ENCODE data around the gene ZFAND2B. TPM values are rescaled to one million over a fixed set of nuclear protein-coding genes. Genes with fewer than 3 reads are reported as not detected.
A peak's percentile ranks its signal among the peaks of the same experiment; 100 is the strongest.

The ZFAND2B gene
- total and polyA plus RNA-seq, 2 donors (not counting 1 experiment from before 2014, with no cell fraction given) = 55.2 to 115 TPM

- TF ChIP-seq EZH2 (IDR thresholded peaks at IDR 0.05; ENCODE audit: borderline replicate concordance, insufficient read depth, low read depth, low read length, poor library complexity, severe bottlenecking) = no peak
- TF ChIP-seq CTCF (IDR thresholded peaks at IDR 0.05) = no peak
- H3K4me3 Mint-ChIP-seq = no peak within 1 kb of the TSS
- CTCF ChIA-PET = interaction anchor here (1.2 to 8.6 kb wide), 14 partner anchors 10 to 127 kb away, joined by 3 to 136 read pairs (median 15); partner anchors contain the start of genes ABCB6, DNAJB2, NHEJ1 and TUBA4A
These were observed 36.5 kb upstream of the ZFAND2B start, which contains the start of gene SLC23A3 for GRCh38 chr2:219169930-219170654. SLC23A3 (minus strand) TSS chr2:219170029; CDS start chr2:219169984, 45 bp downstream.

DNA sequence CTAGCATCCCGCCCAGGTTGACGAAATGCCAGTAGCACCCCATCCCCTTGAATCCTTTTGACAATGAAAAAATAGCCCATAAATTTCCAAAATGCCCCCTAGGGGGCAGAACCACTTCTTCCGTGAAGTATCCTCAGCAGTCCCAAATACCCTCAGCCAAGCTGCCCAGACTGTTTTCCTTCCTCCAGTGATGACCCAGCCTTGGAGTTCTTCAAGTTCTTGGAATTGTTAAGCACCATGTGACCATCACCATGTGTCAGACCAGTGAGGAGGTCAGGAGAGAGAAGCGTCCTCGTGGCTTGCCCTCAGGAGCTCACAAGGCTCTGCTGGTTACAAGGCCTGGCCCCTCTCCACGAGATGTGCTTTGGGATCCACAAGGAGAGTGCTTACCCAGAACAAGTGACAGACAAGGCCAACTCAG, 35.3 kb upstream of the ZFAND2B start:
- Histone ChIP-seq H3K36me3 (replicated peaks in 1 of 2; ENCODE audit: control extremely low read depth in 1 of 2, control insufficient read depth in 1 of 2, extremely low read depth in 1 of 2, insufficient read depth in 2 of 2, low read length in 1 of 2) (peaks cover 3 to 41% of the 10 kb centered on the region in 2 experiments), H3K9me3 (ENCODE audit: control extremely low read depth in 1 of 3, control insufficient read depth in 2 of 3, insufficient read depth in 1 of 3, low read length in 2 of 3) (no peaks in the 10 kb centered on the region), H3K4me2 (replicated peaks; ENCODE audit: low read depth, low read length, poor library complexity, severe bottlenecking) (no peak overlapping the region), H3K9ac (ENCODE audit: low read length) (no peak overlapping the region), H3K79me2 (ENCODE audit: control insufficient read depth, insufficient read depth, low read length) (peaks cover 26% of the 10 kb centered on the region), H3K27ac (ENCODE audit: low read length in 2 of 2) (peak overlapping the region in 1 of 2 donors; percentile 21), H4K20me1 (ENCODE audit: control insufficient read depth, insufficient read depth, low read length, poor library complexity, severe bottlenecking) (peaks cover 33% of the 10 kb centered on the region), H3K4me3 (ENCODE audit: control extremely low read depth in 1 of 5, extremely low read depth in 1 of 5, insufficient read depth in 1 of 5, low read depth in 2 of 5, low read length in 4 of 5) (no peak overlapping the region), H2AFZ (ENCODE audit: insufficient read depth, low read depth, low read length, poor library complexity, severe bottlenecking) (no peak overlapping the region), H3K4me1 (ENCODE audit: control insufficient read depth in 2 of 2, insufficient read depth in 2 of 2, low read length in 2 of 2) (peaks cover 6 to 28% of the 10 kb centered on the region in 2 donors), H3K27me3 (replicated peaks in 1 of 4; ENCODE audit: control extremely low read depth in 1 of 4, control insufficient read depth in 3 of 4, insufficient read depth in 4 of 4, low read length in 3 of 4) (no peaks in the 10 kb centered on the region)
- TF ChIP-seq CTCF (IDR thresholded peaks at IDR 0.05) = peak; percentile 83
- no peak for TF ChIP-seq EZH2 (IDR thresholded peaks at IDR 0.05; ENCODE audit: borderline replicate concordance, insufficient read depth, low read depth, low read length, poor library complexity, severe bottlenecking)
- Mint-ChIP-seq H3K4me1 (peaks cover 25% of the 10 kb centered on the region), H3K27me3 (no peaks in the 10 kb centered on the region), H3K27ac (peak overlapping the region; percentile 67), H3K9me3 (ENCODE audit: insufficient read depth) (no peaks in the 10 kb centered on the region), H3K4me3 (no peak overlapping the region)
- intact Hi-C loops (cut with micrococcal nuclease) = loop anchor here (1.0 kb wide), 2 partner anchors 40 to 127 kb away; no protein-coding TSS in a partner anchor
- POLR2A ChIA-PET = no interaction called here
- ATAC-seq (ENCODE audit: low read depth) = peak; percentile 52
- peak; percentile 67 for DNase-seq
- CTCF ChIA-PET = interaction anchor here (0.6 to 8.6 kb wide), 26 partner anchors 9 to 126 kb away, joined by 3 to 136 read pairs (median 5); partner anchors contain the start of genes ABCB6, ANKZF1, ATG9A and DNAJB2
- 79% methylated on average over 6 of the region's 6 CpGs for WGBS (ENCODE audit: insufficient coverage)

More at GRCh38 chr2:219169930-219170654, 36.5 kb upstream of the ZFAND2B start, which contains the start of gene SLC23A3:
- Histone ChIP-seq H3K27me3 (replicated peaks in 1 of 4; ENCODE audit: control extremely low read depth in 1 of 4, control insufficient read depth in 3 of 4, insufficient read depth in 4 of 4, low read length in 3 of 4) (no peaks in the 10 kb centered on the region), H3K4me1 (ENCODE audit: control insufficient read depth in 2 of 2, insufficient read depth in 2 of 2, low read length in 2 of 2) (peaks cover 0 to 18% of the 10 kb centered on the region in 2 donors), H3K9ac (ENCODE audit: low read length) (no peak within 1 kb of the TSS), H3K9me3 (ENCODE audit: control extremely low read depth in 1 of 3, control insufficient read depth in 2 of 3, insufficient read depth in 1 of 3, low read length in 2 of 3) (no peaks in the 10 kb centered on the region), H2AFZ (ENCODE audit: insufficient read depth, low read depth, low read length, poor library complexity, severe bottlenecking) (no peak within 1 kb of the TSS), H3K4me3 (ENCODE audit: control extremely low read depth in 1 of 5, extremely low read depth in 1 of 5, insufficient read depth in 1 of 5, low read depth in 2 of 5, low read length in 4 of 5) (no peak within 1 kb of the TSS), H3K4me2 (replicated peaks; ENCODE audit: low read depth, low read length, poor library complexity, severe bottlenecking) (no peak within 1 kb of the TSS), H3K27ac (ENCODE audit: low read length in 2 of 2) (no peak within 1 kb of the TSS), H3K79me2 (ENCODE audit: control insufficient read depth, insufficient read depth, low read length) (peaks cover 16% of the 10 kb centered on the region), H4K20me1 (ENCODE audit: control insufficient read depth, insufficient read depth, low read length, poor library complexity, severe bottlenecking) (peaks cover 33% of the 10 kb centered on the region), H3K36me3 (replicated peaks in 1 of 2; ENCODE audit: control extremely low read depth in 1 of 2, control insufficient read depth in 1 of 2, extremely low read depth in 1 of 2, insufficient read depth in 2 of 2, low read length in 1 of 2) (peaks cover 3 to 43% of the 10 kb centered on the region in 2 experiments)
- DNase-seq (peak; percentile 1), ATAC-seq (ENCODE audit: low read depth) (no peak)
- 97% methylated on average over 6 of the region's 10 CpGs for WGBS (ENCODE audit: insufficient coverage)
- intact Hi-C loops (cut with micrococcal nuclease) = no loop called here
- no peak within 1 kb of the TSS for H3K27ac Mint-ChIP-seq
- no peaks in the 10 kb centered on the region for H3K9me3 Mint-ChIP-seq (ENCODE audit: insufficient read depth)
- H3K27me3 Mint-ChIP-seq = no peaks in the 10 kb centered on the region
- POLR2A ChIA-PET = interaction anchor here (0.7 kb wide), 1 partner anchor 42 kb away, joined by 4 read pairs; no protein-coding TSS in a partner anchor
- H3K4me1 Mint-ChIP-seq = peaks cover 17% of the 10 kb centered on the region

Measured in B cell (primary cell).